ENCODE data around the gene RBFA. TPM values are rescaled to one million over a fixed set of nuclear protein-coding genes. Genes with fewer than 3 reads are reported as not detected.

RBFA gene
- total RNA-seq, 1 donor from 2014 or later = 26.2 TPM

GRCh38 chr18:80046011-80046410, 11.8 kb downstream of the RBFA start:
- Mint-ChIP-seq H3K27me3 (ENCODE audit: unreplicated experiment) (no peaks in the 10 kb centered on the region), H3K4me3 (ENCODE audit: unreplicated experiment) (no peak overlapping the region), H3K9me3 (ENCODE audit: unreplicated experiment) (peaks cover 4% of the 10 kb centered on the region), H3K27ac (ENCODE audit: unreplicated experiment) (no peak overlapping the region), H3K4me1 (ENCODE audit: unreplicated experiment) (no peaks in the 10 kb centered on the region), H3K36me3 (ENCODE audit: unreplicated experiment) (peaks cover 38% of the 10 kb centered on the region)
- DNase-seq (ENCODE audit: extremely low spot score, unreplicated experiment) = no peak
- no peak for TF ChIP-seq CTCF (IDR thresholded peaks at IDR 0.05)

GRCh38 chr18:80046431-80046830, 12.2 kb downstream of the RBFA start:
- Mint-ChIP-seq H3K9me3 (ENCODE audit: unreplicated experiment) (peaks cover 8% of the 10 kb centered on the region), H3K27me3 (ENCODE audit: unreplicated experiment) (no peaks in the 10 kb centered on the region), H3K36me3 (ENCODE audit: unreplicated experiment) (peaks cover 42% of the 10 kb centered on the region), H3K27ac (ENCODE audit: unreplicated experiment) (no peak overlapping the region), H3K4me3 (ENCODE audit: unreplicated experiment) (no peak overlapping the region), H3K4me1 (ENCODE audit: unreplicated experiment) (no peaks in the 10 kb centered on the region)
- no peak for DNase-seq (ENCODE audit: extremely low spot score, unreplicated experiment)
- TF ChIP-seq CTCF (IDR thresholded peaks at IDR 0.05) = no peak

GRCh38 chr18:80046961-80047541, 12.8 kb downstream of the RBFA start:
- Mint-ChIP-seq H3K27ac (ENCODE audit: unreplicated experiment) (no peak overlapping the region), H3K4me1 (ENCODE audit: unreplicated experiment) (no peaks in the 10 kb centered on the region), H3K27me3 (ENCODE audit: unreplicated experiment) (no peaks in the 10 kb centered on the region), H3K9me3 (ENCODE audit: unreplicated experiment) (peaks cover 14% of the 10 kb centered on the region), H3K4me3 (ENCODE audit: unreplicated experiment) (no peak overlapping the region), H3K36me3 (ENCODE audit: unreplicated experiment) (peaks cover 47% of the 10 kb centered on the region)
- DNase-seq (ENCODE audit: extremely low spot score, unreplicated experiment) = no peak
- TF ChIP-seq CTCF (IDR thresholded peaks at IDR 0.05) = no peak

- Mint-ChIP-seq H3K27me3 (ENCODE audit: unreplicated experiment) (no peaks in the 10 kb centered on the region), H3K27ac (ENCODE audit: unreplicated experiment) (no peak overlapping the region), H3K36me3 (ENCODE audit: unreplicated experiment) (peaks cover 35% of the 10 kb centered on the region), H3K9me3 (ENCODE audit: unreplicated experiment) (peaks cover 37% of the 10 kb centered on the region), H3K4me1 (ENCODE audit: unreplicated experiment) (no peaks in the 10 kb centered on the region), H3K4me3 (ENCODE audit: unreplicated experiment) (no peak overlapping the region)
- no peak for DNase-seq (ENCODE audit: extremely low spot score, unreplicated experiment)
- no peak for TF ChIP-seq CTCF (IDR thresholded peaks at IDR 0.05)
Measured at GRCh38 chr18:80050797-80051196, 16.6 kb downstream of the RBFA start.

- H3K36me3 Mint-ChIP-seq (ENCODE audit: unreplicated experiment) = peaks cover 17% of the 10 kb centered on the region
- H3K27me3 Mint-ChIP-seq (ENCODE audit: unreplicated experiment) = no peaks in the 10 kb centered on the region
- no peak for DNase-seq (ENCODE audit: extremely low spot score, unreplicated experiment)
- no peak for TF ChIP-seq CTCF (IDR thresholded peaks at IDR 0.05)
- peaks cover 48% of the 10 kb centered on the region for H3K9me3 Mint-ChIP-seq (ENCODE audit: unreplicated experiment)
- H3K27ac Mint-ChIP-seq (ENCODE audit: unreplicated experiment) = no peak overlapping the region
- H3K4me3 Mint-ChIP-seq (ENCODE audit: unreplicated experiment) = no peak overlapping the region
- no peaks in the 10 kb centered on the region for H3K4me1 Mint-ChIP-seq (ENCODE audit: unreplicated experiment)
Measured at GRCh38 chr18:80056095-80056494, 21.9 kb downstream of the RBFA start.
